GM04504 (cell line): ENCODE data around the gene LAMA2.
"Not testable (repeated sequence)": the region's sequence is repeated elsewhere in the genome, so short reads cannot be mapped to it uniquely, and the experiment has no call there.

Experiments
- DNase-seq: peaks from one replicate; pipeline ENCODE4 v3.0.0-alpha.2; 2012; ENCODE audit warnings: low read depth

Gene LAMA2

DNA sequence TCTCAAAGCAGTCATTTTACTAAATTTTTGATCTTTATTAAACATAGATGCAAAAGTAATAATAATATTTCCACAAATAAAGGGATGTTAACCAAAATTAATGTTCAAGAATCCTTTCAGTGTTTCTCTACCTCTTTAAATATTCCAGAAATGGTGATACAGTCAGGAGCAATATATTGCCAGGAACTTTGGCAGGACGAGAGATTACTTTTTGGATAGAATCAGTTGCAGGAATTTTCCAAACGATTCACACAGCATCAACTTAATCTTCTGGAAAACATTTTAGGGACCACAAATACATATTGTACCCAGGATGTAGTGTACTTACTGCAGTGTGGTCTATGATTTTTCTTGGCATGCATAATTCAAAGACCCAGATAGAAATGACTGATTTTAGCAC lies 125.7 kb downstream of the LAMA2 start:
- no peak for DNase-seq

DNA sequence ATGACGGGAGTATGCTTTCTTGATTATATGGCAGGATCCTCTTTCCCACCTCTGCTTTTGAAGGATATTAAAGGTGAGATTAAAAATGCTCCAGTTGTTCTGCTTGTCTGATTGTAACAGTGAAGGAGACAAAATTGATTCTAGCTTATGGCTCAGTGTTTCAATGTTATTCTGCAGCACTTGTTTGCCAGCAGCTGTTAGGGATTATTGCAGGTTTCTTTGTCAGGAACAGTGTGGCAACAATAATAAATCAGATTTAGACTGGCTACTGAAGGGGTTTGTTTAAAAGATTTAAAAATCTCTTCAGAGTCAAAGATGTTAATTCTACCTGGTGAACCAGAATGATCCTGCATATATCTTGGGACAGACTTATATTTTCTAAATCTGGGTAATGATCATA lies 126.9 kb downstream of the LAMA2 start:
- no peak for DNase-seq

DNA sequence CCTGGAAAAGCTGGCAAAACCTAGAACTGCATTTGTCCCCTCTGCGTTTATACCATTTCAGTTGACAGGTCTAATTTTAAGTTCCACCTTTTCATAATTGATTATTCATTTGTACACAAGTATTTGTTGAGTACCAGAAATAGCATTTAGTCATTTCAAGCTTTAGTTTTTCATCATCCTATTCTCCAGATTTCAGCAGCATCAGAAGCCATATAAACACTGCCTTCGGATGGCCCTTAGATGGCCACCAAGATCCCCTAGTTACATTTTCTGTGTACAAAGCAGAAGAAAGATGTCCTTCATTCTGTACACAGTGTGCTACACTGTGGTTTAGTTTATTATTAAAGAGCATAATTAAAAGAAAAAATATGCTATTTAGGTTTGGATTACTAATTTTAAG lies 131.4 kb downstream of the LAMA2 start:
- DNase-seq = no peak

DNA sequence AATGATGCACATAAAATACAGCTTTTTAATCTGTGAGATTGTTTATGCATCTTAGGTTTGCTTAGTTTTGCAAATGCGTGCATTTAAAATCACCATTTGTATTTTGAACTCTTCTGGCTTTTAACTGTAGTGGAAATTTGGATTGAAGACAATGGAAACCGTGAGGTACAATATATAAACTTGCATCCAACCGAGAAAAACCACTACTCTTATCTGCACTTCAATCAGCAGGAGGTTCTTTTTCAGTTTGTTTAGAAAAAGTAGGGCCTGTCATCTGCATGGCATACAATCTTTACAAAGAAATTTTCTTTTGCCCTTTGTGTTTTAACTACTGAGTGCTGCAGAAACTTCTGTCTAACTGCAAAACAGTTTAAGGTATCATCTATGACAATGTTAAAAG lies 132.8 kb downstream of the LAMA2 start:
- no peak for DNase-seq

DNA sequence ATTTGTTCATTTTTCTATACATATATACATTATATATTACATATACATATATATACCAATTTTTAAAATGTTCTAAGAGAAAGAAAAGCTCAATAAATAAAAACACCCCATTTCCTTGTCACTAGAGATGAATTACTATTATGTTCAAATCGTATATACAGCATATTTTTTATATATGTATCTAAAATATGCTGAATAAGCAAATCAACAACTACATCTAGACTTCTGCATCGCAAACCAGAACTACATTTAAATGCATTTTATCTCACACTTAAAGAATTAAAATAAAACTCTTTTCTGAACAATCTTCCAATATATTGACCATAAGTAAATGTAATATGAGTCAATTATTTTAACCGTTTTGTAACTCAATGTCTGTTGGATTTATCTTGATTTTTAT lies 133.9 kb downstream of the LAMA2 start:
- DNase-seq = no peak

DNA sequence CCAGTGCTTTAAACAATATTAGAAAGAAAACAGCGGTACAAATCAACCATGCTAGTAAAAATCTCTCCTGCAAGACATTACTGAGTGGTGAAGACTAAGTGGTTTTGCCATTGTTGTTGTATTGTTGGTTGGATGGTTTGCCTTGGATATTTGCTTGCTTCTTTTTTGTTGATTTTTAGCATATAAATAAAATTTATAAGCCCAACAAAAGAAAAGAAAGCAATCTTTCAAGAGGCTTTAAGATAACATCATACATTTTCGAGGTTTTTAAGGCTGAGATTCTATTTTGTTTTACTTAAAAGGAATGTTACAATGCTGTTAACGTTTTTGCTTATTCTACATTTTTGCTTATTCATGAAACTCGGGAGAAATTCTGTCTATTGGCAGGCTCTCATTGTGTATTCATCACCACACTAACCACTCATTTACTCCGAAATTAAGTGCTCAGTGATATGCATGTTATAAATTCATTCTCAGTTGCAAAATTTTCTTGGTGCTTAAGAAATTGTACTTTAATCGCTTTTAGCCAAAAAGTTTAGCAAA lies 139.1 kb downstream of the LAMA2 start:
- DNase-seq = no peak

DNA sequence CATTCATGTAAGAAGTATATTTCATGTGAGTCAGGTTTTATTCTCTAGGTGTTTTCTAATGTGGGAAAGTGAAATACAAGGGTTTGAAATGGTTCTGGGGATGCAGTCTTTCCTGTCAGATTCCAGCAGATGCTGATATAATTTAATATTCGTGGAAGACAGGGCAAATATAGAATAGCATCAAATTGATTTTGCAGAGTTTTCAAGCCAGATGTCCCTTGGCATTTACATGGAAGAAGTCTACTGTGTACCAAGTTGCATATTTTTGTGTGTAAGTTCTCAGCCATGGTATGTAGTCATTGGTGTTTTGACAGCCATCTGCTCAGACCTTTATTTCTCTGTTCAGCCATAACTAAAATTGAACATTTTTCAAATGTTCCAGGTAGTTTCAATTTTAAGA lies 143.7 kb downstream of the LAMA2 start:
- DNase-seq = no peak

DNA sequence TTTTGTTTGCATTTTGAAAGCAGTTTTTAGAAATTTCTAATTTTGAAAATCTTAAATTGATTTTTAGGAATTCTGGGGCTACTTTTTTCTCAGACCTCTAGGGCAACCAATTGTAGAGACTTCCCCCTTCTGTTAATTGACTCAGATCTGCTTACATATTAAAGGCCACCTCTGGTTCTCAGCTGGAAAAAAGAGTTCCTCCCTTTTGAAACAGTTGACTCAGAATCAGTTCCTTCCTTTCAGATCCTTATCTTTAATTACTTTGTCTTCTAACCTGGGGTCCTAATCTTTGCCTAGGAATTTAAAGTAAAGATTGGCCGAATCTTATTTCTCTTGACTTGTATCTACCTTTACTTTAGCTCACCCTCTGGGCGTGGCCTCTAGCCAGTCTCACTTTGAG lies 146.8 kb downstream of the LAMA2 start:
- no peak for DNase-seq

DNA sequence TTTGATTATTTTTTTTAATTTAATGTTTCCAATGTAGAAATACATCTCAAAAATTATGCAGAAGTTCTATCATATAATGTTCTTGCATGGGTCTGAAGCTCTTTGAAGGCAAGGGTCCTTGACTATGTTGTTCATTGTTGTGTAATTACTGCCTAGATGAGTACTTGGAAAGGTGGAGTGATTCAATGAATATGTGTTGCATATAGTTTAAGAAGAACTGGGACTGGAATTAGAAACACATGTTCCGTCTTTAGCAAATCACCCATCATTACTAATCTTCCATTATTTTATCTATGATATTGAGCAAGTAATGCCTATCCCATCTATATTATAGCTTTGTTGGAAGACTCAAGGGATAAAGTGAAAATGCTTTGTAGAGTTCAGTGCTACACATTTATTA lies 147.3 kb downstream of the LAMA2 start:
- DNase-seq = no peak

DNA sequence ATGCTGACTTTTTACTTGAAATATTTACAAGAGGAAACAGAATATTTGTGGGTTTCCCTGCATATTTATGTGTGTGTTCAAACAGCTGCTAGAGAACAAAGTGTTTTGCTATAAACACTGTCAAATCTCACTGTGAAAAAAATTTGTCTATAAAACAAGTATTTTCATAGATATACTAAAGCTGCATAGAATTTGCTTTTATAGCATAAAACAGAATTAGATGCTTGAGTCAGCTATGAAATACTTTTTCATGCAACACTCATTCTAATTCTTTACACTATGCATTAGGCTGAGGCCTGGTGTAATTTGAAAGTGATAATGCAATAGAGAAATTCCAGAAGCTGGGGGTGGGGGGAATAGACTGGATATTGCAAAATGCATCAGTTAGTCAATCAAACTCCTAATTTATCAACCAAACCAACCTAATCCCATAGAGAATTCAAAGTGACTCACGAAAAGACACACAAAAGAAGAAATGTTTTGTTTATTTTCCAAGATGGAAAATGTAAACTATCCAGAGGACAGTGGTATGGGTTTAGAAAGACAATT lies 148.2 kb downstream of the LAMA2 start:
- peak; percentile 78 for DNase-seq

DNA sequence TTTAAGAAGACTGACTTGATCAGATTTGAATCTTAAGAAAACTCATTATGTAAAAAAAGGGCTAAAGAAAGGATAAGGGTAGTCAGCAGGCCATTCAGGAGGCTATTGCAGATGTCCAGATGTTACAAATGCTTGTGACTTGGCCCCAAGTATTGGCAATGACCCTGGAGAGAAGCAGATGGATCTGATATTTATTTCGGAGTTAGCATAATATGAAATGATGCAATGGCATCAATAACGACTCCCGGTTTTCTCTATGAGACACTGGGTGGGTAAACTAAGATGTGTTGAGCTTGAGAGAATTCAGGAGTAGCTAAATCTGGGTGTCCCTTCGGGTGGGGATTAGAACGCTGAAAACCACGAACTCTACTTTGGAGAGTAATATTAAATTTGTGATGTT lies 149.7 kb downstream of the LAMA2 start:
- peak; percentile 49 for DNase-seq

DNA sequence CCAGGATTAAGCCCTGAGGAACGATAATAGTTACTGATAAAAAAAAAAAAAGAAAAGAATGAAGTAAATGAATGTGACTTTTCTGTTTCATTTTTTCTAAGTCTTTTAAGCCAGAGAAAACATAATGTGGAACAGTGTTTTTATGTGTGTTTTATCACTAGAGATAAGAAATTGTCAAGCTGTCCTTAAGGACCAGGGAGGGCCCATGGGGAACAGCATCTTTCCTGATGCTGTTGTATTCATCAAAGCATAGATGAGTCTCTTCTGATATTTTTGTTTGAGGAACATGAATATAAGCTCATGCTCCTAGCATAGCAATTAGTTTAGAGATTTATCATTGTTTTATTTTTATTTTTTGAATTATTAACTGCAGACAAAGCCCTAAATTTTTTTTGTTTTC lies 150.2 kb downstream of the LAMA2 start:
- DNase-seq = no peak

DNA sequence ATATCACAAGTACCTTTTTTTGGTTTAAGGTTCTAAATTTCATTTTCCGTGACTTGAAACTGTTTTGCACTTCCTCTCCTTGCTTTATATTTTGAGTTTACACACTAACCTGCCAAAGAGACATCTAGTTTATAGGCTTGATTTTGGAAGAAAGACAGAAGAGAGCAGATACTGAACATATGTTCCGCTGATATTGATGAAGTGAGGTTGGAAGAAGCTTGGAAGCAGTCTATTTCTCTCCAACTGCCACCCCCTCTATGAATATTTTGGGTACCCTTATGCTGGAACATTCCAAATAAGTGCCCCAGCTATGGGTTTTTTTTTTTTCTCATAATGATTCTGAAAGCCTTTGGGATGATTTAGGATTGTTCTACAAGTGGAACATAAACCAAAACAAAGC lies 150.6 kb downstream of the LAMA2 start:
- DNase-seq = no peak

DNA sequence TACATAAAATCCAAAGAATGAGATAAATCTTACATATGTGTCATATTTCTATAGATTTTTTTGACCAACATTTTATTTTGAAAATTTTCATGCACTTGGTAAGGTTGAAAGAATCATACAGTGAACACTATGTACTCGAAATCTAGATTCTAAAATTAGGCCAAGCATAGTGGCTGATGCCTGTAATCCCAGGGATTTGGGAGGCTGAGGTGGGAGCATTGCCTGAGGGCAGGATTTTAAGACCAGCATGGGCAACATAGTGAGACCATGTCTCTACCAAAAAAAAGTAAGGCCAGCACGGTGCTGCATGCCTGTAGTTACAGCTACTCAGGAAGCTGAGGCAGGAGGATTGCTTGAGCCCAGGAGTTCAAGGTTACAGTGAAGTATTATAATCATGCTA lies 158.6 kb downstream of the LAMA2 start:
- no peak for DNase-seq

DNA sequence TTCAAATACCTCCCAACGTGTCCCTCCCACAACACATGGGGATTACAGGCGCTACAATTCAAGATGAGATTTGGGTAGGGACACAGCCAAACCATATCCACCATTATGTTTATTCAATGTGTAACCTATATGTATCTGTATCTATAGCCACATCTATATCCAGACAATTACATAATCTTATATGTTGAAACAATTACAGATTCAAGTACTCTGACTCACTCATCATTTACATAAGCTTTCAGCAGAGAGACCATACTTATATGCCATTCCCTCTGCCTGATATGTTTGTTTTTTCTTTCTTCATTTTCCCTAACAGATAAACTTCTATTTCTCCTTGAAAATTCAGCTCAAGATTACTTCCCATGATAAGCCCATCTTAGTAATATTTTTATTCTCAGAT lies 163.6 kb downstream of the LAMA2 start:
- no peak for DNase-seq

DNA sequence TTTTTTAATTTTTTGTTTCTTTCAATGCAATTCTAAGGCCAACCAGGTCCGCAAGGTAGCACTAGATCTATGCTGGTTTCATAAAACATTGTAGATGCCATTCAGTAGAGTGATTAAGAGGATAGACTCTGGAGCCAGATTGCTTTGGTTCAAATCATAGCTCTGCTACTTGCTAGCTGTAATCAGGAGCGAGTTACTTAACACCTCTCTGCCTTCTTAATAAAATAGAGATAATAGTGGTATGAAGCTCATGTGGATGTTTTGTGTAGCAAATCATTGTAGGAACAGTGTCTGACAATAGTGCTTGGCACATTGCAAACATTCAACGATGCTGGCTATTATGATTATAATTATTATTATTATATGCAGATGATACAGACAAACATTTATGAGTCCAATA lies 164.9 kb downstream of the LAMA2 start:
- DNase-seq = no peak

DNA sequence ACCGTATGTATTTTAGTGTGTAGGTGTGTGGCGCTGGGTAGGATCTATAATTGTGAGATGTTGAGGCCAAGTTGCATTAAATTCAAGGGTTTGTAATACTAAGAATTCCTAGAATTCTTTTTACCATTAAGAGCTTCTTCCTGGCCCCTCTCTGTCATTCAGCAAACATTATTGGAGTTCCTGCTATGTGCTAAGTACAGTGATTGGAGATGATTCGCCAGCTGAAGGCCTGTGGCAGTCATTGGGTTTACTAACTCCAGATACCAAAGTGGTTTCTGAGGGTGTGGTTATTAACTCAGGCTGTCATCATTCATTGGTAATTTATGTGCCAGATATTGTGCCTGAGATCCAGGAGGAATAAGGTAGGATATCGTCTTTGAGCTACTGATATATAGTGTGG lies 167.1 kb downstream of the LAMA2 start:
- no peak for DNase-seq

DNA sequence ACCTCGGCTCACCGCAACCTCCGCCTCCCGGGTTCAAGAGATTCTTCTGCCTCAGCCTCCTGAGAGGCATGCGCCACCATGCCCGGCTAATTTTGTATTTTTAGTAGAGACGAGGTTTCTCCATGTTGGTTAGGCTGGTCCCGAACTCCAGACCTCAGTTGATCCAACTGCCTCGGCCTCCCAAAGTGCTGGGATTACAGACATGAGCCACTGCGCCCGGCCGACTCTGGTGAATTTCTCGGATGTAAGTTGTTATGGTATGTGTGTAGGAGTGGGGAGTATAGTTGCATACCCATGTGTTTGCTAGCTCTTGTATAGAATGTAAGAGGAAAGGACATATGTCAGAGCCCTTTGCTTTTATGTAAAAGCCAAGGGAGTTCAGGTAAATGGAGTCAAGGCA lies 170.2 kb downstream of the LAMA2 start:
- not testable (repeated sequence) for DNase-seq

DNA sequence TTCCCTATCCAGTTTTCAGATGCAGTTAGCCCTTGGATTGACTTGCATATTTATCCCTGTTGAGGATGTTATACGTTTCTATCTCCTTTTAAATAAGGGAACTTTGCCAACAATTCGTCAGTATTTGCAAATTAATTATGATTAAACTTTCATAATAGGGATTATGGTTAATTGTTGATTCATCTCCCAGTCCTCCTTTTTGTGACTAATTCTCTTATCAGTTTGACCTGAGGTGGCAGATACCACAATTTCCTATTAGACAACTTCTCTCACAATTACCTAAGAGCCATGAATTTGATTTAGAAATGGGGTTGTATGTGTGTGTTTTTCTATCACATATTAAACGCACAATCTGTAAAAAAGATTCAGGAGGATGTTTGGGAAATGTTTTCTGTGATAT lies 172.9 kb downstream of the LAMA2 start:
- DNase-seq = no peak

DNA sequence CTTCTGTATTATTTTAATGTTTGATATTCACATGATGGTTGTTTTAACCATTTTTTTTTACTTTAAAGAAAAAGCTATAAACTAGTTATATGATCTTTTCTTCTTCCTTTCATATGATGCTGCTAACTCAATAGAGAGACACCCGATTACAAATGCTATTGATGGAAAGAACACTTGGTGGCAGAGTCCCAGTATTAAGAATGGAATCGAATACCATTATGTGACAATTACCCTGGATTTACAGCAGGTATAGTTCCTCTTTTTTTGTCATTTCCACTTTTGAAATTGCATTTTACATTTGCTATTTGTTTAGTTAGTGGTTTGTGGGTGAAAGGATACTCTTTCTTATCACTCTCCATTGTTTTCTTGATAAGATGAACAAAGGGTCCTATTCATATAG lies 176.7 kb downstream of the LAMA2 start:
- no peak for DNase-seq

DNA sequence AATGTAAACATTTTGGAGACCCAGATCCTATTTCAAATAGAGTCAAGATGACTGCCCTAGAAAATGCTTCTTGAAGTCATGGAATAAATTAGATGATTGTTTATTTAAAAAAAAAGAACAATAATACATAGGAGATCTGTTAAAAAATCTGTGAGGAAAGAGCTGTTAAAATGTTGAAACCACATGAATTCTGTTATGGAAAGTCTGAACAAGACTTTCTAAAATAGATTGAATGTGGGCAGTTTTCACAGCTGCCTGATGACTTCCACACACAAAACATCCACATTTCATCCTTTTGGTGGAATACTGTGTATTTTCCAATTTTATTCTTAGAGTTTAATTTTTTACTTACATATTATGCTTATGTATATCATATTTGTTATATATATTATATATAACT lies 186.1 kb downstream of the LAMA2 start:
- no peak for DNase-seq

DNA sequence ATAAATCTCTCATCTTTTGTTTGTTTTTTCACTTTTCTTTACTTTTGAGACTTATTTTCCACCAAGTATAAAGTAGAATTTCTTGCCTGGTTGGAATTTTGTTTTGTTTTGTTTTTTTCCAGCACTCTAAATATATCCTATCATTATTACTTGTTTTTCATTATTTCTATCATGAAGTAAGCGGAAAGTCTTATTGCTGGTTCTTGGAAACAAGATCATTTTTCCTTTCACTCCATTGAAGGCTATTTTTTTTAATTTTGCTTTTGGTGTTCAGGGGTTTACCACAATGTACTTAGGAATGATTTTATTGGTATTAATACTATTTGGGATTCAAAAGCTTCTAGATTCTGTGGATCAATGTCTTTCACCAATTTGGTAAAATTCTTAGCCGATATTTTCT lies 190.1 kb downstream of the LAMA2 start:
- DNase-seq = no peak

DNA sequence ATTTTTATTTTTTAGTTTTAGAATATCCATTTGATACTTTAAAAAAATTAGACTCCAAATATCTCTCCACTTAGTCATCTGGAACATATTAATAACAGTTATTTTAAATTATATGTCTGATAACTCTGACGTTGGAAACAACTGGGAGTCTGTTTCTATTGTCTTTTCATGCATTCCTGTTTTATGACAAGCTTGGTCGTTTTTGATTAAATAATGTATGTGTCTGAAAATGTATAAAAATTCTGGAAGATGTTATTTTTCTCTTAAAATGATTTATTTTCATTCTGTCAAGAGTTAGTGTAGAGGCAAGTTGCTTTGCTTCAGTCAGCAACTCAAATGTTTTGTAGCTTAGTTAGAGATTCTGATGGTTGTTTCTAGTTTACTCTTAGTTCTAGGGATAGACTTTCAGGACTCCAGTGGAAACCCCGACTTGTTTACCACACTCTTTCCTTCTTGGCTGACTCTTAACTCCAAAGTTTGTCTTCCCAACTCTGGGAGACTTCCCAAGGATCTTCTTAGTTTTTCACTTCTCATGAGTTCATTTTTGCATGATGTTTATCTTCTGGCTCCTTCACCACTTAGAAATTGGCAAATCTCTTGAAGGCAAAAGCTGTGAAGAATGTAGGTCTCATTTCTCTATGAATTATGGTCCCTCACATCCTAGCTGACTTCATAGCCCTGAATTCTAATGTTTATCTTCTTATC lies 190.9 kb downstream of the LAMA2 start:
- DNase-seq = peak; percentile 31

DNA sequence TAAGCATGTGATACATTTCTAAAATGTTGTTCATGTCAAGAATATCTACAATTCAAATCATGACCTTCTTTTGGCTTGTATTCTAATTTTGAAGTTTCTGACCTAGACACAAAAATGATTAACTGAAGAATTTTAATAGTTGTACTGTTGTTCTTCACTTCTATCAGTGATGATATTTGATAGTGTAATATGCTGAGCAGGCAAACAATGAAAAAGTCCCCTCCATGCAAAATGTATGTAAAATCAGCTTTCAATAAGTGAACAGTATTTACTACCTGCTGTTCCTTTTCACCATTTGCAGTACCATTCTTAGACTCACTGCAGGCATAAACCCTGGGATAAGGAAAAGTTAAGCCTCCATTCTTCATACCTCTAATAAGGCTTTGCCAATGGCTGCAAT lies 201.5 kb downstream of the LAMA2 start:
- no peak for DNase-seq
